Stimulated activated CD4-positive, alpha-beta T cell treated with anti-CD3 and anti-CD28 coated beads, Interleukin-4, amount 100 ng/mL, for 48 hours (primary cell): ENCODE data around the gene MERTK.
"Not testable (repeated sequence)": the region's sequence is repeated elsewhere in the genome, so short reads cannot be mapped to it uniquely, and the experiment has no call there.

Source experiments
- DNase-seq, 2 donors: peaks; one replicate each; pipeline ENCODE4 v3.0.0-alpha.2; 2020; ENCODE audit warnings: low read depth in 2 of 2

The MERTK gene

DNA sequence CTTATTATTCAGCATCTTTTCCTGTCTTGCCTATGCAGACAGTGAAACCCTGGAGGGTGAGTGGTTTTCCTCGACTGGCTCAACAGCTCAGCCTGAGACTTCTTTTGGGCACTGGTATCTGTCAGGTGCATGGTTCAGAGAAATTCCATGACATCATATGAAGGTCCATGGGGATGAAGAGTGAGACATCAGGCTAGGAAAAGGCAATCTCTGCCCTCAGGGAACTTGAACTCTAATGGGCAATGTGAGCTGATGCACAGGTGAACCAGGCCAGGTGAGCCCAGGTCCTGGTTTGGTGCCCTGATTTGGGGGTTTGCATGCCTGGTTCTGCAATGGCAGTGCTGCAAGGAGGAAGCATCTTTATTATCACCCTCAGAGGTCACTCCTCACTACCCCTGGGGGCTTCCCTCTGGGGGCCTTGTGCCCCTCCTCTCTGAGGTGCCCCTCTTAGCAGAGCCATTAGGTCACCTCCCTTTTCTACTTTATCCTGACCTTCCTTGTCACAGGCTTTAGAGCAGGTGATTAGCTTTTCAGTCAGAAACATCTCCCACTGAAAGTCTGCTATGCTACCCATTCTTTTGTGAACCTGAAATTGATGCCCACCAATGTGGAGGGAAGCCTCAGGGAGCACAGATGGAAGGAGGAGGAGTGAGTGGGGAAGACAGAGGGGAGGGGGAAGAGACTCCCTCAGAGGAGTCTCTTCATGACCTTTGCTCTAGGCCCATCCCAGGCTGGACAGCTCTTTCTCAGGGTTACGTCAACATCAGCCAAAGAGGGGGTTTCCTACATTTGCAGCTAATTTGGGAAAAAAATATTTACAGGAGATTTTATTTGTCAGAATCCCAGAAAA, 47.3 kb downstream of the MERTK start:
- no peak for DNase-seq

DNA sequence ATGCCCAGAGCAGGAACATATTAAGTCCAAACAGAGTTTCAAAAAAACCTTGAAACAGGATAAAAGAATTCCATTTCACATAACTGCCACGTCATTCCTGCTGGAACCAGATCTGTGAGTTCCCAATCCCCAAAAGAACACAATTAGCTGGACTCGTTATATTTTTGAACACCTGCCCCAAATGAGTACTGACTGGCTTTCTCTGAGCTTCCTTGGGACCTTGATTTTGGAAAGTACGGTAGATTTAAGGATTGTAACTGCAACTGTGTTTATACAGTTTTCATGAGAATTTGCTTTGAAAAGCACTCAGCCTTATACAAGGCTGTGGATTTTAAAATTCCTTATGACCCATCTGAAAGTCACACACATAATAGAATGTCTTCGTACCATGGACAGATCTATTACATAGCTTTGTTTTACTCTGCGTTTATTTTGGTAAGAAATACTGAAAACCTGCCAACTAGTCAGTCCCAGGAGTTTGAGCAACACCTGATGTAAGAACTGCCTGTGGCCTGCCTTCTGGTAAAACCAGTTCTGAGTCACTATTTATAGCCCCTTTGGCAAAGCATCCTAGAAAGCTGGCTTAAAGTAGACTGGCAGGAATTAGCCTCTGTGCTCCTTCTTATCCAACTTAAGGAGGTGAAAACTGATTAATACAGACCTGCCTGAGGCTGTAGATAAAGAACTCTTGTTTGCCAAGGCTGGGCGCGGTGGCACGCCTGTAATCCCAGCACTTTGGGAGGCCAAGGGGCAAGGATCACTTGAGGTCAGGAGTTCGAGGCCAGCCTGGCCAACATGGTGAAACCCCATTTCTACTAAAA, 48.1 kb downstream of the MERTK start:
- DNase-seq = no peak

DNA sequence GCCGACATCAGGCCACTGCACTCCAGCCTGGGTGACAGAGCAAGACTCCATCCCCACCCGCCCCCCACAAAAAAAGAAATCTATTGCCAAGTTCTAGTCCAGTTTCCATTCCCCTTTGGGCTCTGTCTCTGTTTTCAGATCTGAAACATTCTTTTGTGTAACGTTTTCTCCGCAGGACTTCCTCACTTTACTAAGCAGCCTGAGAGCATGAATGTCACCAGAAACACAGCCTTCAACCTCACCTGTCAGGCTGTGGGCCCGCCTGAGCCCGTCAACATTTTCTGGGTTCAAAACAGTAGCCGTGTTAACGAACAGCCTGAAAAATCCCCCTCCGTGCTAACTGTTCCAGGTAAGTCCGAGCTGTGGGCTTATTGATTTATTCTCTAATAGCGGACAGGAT, 48.8 kb downstream of the MERTK start:
- DNase-seq = no peak

DNA sequence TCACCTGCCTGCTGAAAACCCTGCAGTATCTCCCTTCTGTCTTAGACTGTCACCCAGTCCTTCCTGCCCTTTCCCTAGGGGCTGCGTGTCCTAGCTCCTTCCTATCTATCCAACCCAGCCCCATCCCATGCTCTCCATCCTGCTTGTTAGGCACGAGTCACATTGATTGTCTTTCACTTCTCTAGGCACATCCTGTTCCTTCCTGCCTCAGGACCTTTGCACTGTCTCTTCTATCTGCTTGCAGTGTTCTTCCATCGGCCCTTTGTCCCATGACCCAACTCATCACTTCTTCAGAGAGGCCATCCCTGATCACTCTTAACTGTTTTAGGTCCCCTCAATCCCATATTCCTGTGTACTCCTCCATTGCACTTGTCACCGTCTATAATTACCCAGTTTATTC, 50.4 kb downstream of the MERTK start:
- no peak for DNase-seq

DNA sequence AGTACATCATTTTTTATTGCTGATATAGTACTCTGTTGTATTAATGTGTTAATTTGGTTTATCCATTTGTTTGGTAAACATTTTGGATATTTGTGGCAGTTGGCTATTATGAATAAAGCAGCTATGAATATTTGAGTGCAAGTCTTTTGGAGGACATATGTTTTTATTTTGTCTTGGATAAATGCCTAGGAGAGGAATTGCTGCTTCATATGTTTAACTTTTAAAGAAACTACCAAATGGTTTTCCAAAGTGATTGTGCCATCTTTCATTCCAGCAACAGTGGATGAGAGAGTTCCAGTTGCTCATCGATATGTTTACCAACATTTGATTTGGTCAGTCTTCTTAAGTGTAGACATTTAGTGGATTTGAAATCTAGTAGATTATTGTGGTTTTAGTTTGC, 51.8 kb downstream of the MERTK start:
- no peak for DNase-seq

DNA sequence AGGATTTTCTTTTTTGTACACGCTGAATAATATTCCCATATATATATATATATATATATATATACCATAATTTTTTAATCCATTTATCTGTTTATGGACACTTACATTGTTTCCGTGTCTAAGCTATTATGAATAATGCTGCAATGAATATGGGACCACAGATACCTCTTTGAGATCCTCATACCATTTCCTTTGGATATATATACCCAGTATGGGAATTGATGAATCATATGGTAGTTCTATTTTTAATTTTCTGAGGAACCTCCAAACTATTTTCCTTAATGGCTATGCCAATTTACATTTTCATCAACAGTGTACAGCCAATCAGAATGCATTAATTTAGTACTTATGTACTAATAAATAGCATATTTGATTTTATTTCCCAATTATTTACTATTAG, 53.1 kb downstream of the MERTK start:
- no peak for DNase-seq

DNA sequence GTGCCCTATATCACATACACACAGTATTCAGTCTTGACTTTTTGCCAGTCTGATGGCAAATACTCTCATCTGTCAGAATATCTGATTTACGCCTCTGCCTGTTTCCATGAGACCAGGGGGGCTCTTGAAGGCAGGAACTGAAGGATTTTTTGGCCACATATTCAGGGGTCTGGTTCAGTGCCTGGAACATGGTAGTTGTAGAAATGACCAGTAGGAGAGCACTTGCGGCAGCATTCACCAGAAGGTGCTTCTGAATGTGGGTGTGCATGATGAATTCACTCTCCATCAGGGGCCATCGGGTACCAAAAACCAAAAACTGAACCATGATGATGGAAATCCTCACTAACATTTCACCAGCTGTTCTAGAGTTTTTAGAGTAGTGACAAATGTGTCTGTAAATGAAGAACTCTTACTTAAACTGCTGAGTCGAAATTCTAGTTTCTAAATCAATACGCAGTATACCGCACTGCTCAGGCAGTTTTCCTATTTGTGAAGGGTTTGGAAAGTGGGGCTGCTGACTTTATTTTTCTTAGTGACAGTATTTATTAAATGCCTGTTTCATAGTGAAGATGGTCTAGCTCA, 54.6 kb downstream of the MERTK start:
- DNase-seq = no peak

DNA sequence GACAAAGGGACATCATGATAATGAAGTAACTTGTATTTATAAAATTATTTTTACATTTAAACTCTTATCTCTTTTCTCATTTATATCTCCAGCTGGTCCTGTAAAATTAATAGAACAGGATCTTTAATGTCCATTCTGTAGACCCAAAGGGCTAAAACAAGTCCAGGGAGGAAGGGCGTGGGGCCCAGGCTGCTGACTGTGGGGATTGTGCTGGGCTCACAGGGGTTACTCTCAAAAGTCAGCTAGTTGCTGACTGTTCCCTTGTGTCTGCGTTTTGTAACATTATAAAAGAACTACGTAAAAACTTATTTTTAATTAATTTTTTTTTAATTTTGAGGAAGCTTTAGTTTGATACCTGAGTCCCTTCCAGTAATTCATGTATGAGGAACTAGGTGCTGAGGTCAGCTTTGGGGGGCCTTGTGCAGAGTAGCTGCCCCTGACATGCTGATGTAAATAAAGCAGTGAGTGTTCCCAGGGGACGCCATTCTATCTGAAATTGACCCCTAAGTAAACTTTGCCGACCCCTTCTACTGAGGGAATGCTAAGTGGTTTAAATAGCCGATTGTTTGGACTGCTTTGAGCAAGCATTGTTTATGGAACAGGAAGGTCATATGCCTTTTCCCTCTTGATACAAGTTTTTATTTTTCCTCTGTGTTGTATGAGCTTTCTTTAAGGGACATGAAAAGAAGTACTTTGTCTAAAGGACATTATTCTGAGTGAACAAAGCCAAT, 56.4 kb downstream of the MERTK start:
- no peak for DNase-seq

DNA sequence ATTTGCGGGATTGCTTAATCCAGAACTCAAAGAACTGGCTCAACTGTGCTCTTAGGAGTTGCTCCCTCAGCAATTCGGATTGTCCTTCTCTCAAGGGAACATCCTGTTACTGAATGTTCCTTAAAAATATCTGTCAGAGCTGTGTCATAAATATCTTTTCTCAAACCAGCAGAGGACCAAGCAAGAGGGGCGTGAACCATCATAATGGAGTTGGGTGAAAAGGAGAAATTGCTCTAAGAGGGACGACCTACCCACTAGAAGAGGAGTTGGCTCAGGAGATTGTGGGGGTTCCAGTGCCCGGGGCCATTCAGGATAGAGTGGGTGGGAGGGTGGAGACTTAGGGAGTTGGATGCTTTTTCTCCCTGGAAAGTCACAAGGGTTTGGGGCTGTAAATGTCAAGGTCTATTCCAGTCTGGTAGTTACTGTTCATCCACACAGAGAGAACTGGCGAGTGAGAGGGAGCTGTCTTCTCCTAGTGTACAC, 59.5 kb downstream of the MERTK start:
- no peak for DNase-seq

DNA sequence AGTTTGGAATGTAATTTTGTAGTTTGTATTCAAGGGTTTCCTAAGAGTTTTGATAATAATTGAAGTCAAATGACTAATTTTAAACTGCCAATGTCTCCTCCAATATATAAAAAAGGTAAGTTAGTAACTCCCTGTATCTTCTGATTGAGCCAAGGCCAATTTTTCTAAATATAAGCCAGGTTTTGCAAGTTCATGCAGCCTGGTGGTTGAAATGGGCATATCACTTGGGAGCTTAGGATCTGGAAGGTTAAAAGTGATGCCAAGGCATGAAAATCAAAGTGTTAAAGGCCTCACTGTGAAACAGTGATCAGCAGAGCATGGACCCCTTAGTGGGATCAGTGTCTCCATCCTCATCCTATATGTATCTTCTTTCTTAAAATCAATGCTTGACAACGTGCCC, 60.5 kb downstream of the MERTK start:
- no peak for DNase-seq

DNA sequence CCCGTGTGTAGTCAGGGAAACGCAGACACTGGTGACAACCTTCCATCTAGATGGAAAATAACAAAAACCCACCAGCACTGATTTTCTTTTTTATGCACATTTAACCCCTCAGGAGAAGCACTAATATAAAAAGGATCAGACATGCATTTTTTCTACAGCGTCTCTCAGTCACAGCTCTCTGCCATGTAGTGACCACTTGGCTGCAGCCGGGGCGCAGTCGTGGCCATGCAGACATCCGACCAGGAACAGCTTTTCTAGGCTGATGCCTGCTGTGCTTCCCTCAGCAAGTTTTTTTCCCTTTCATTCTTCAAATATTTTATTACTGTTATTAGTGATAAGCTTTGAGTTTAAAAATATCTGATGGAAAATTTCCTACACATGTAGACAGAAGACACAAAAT, 63.3 kb downstream of the MERTK start:
- DNase-seq = no peak

DNA sequence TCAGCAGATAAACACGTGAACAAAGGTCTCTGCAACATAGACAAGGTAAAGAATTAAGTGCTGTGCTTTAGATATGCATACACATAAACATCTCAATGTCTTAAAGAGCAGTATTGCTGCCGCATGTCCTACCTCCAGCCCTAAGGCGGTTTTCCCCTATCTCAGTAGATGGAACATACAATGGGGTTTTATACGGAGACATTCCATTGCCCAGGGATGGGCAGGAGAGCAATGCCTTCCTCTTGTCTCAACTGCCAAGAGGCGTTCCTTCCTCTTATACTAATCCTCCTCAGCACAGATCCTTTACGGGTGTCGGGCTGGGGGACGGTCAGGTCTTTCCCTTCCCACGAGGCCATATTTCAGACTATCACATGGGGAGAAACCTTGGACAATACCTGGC, 64.7 kb downstream of the MERTK start:
- DNase-seq = not testable (repeated sequence)

DNA sequence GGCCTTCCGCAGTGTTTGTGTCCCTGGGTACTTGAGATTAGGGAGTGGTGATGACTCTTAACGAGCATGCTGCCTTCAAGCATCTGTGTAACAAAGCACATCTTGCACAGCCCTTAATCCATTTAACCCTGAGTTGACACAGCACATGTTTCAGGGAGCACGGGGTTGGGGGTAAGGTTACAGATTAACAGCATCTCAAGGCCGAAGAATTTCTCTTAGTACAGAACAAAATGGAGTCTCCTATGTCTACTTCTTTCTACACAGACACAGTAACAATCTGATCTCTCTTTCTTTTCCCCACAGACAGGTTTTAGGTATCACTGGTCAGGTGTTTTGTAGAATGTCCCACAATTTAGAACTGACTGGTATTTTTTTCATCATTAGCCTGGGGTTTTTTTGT, 65.1 kb downstream of the MERTK start:
- not testable (repeated sequence) for DNase-seq

DNA sequence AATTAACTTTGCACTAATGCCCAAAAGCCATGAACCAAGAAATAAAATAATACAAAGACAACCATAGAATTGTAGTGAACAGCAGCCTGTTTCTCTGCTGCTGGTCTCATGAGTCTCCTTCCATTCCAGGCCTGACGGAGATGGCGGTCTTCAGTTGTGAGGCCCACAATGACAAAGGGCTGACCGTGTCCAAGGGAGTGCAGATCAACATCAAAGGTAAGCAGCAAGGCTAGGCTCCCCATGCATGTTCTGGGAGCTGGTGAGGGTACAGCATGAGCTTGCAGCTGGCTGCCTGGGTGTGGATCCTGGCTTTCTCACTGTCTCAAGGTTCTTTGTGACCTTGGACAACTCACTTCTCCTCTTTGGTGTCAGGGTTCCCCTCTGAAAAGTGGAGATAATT, 66.7 kb downstream of the MERTK start:
- DNase-seq = no peak

DNA sequence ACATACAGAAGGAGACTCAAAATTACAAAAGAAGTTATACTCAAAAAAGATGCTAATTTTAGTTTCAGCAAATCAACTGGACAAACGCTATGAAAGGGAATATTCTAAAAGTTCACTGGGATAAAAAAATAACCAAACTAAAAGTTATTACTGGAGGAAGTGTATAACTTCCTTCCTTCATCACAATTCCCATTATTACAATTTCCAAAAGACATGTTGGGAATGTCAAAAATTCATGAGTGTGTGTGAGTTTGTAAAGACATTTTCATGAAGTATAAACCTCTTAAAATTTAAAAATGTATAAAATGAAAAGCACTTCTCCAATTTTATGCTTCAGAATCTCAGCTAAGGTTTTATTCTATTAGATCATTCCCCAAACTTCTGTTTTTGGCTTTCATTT, 67.8 kb downstream of the MERTK start:
- DNase-seq = no peak

DNA sequence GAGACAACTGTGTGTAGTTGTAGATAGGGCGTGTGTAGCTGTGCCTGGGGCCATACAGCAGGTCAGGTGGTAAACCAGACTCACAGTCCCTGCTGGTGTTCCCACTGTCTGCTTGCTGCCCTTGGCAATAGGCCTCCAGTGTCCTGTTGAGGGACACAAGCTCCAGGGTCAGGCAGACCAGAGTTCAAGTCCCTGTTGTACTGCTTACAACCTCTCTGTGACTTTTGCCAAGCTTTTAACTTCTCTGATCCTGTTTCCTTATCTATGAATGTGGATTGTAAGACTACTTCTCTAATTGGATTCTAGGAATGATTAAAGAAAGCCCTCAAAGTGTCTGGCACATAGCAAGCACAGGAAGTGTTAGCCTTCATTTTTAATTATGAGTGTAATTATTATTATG, 68.6 kb downstream of the MERTK start:
- DNase-seq = no peak

DNA sequence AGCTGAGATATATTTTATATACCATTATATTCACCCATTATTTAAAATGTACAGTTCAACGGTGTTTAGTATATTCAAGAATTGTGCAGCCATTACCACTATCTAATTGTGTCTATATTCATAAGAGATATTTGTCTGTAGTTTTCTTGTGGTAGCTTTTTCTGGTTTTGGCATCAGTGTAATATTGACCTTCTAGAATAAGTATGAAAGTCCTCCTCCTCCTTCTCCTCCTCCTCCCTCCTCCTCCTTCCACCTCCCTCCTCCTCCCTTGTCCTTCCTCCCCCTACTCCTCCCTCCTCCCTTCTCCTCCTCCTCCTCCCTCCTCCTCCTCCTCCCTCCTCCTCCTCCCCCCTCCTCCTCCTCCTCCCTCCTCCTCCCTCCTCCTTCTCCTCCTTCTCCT, 72.0 kb downstream of the MERTK start:
- no peak for DNase-seq

DNA sequence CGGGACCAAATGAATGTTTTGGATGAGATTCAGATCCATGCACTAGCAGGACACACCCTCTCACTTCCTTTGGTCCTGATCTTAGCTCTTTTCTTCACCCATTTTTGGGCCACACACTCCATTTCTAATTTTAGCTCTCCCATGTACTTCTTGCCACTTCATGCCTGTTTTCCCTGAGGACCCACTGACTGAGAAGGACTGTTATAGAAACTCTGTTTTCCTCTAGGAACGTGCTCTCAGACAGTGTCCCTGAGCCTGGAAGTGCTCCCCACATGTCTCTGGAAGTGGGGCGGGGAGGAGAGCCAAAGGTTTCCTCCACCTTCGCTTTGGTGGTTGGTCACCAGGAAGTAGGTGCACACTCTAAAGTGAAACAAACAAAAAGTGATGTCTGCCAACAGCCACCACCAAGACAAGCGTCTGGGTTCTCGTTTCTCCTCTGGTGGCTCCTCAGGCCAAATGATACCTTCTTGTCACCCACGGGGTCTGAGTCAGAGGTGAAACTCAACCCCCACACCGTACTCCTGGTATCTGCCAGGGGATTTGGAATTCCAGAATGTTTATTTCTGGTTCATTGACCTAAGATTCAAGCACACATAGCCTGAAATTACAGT, 74.7 kb downstream of the MERTK start:
- no peak for DNase-seq

DNA sequence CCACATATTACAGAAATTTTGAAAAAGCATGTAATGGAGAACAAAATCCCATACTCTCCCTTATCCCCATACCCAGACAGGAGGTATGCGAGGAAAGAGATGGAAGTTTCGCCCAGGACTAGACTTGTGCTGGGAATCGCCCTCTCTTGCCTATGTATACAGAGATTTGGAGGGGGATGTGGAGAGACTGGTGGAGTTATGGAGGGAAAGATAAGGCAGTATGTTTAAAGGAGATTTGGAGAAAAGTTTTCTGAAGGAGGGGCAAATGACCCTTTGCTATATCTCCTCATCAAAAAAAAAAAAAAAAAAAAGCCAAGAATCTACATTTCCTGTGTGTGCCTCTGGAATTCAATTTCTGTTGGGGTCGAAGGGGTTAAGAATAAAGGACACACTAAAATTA, 75.3 kb downstream of the MERTK start:
- no peak for DNase-seq

DNA sequence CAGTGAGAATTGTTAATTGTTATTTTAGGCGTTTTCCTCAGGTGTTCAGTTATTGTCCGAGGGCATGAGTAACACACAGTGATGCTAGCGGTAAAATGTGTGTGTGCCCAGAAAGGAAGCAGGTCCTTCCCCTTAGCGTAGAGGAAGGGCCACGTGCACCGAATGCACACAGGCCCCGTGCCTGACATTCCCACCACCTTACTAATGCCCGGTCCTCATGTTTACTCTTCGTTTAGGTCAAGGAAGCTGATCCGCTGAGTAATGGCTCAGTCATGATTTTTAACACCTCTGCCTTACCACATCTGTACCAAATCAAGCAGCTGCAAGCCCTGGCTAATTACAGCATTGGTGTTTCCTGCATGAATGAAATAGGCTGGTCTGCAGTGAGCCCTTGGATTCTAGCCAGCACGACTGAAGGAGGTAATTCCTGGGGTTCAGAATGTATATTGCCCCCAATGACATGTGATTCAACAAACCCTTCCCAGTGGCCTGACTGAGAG, 76.7 kb downstream of the MERTK start:
- DNase-seq = no peak

DNA sequence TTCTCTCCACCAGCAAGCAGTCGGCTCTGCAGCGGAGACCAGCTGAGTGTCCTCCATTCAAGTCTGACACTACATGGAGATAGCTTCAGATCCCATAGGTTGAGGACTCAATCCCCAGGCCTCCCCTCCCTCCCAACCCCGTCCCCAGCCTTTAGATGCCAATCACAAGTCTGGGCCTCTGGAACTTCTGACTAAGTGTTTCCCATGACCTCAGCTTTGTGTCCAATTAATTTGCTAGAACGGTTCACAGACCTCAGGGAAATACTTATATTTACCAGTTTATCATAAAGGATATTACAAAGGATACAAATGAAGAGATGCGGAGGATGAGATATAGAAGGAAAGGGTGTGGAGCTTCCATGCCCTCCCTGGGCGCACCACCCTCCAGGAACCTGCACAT, 77.4 kb downstream of the MERTK start:
- no peak for DNase-seq
